GM18868 (cell line): ENCODE results near the gene TRIM31.
A peak's percentile ranks its signal among the peaks of the same experiment; 100 is the strongest.
"Not testable (repeated sequence)": the region's sequence is repeated elsewhere in the genome, so short reads cannot be mapped to it uniquely, and the experiment has no call there.

Source experiments
- ATAC-seq: cut with Tn5 transposase; IDR thresholded peaks from one replicate; pipeline ENCODE4 v1.9.1; 2021; ENCODE audit warnings: mild to moderate bottlenecking, moderate library complexity; ENCODE audit not compliant: unreplicated experiment

Gene TRIM31

DNA sequence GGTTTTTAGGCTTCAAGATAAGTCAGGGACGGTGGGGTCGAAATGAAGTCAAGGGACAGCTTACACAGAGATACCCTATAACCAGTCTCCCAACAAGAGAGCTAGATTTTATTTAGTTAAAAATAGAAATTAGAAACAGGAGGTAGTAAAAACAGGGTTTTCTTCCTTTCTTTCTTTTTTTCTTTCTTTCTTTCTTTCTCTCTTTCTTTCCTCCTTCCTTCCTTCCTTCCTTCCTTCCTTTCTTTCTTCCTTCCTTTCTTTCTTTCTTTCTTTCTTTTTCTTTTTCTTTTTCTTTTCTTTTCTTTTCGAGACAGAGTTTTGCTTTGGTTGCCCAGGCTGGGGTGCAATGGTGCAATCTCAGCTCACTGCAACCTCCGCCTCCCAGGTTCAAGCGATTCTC lies 5.8 kb upstream of the TRIM31 start:
- ATAC-seq = not testable (repeated sequence)

DNA sequence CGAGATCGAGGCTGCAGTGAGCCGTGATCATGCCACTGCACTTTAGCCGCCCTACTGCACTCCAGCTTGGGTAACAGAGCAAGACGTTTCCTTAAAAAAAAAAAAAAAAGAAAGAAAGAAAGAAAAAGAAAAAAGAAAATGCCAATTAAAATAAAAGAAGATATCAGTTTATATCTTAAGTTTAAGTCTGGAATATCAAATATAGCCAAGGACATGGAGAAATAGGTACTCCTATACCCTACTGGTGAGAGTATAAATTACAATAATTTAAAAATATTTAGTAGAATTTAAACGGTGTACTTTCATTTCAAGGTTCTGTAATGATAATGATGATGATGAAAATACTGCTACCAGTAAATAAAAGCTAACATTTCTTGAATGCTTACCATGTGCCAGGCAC lies 3.8 kb upstream of the TRIM31 start:
- ATAC-seq = no peak

DNA sequence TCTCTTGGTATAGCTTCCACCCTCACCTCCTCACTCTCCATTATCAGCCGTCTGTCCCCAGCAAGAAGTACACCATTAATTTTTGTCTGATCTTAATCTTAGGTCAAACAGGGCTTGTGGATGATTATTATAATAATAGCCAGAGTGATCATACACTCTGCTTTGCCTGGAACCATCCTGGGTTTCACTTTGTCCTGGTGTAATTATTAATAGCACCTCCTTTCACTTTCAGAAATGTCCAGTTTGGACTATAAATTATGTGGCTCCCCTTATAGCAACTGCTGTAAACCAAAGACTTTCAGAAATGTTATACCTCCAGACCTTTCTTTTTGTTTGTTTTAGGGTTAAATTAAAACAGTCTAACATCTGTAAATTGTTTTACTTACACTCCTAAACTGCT lies 951 bp upstream of the TRIM31 start:
- no peak for ATAC-seq

DNA sequence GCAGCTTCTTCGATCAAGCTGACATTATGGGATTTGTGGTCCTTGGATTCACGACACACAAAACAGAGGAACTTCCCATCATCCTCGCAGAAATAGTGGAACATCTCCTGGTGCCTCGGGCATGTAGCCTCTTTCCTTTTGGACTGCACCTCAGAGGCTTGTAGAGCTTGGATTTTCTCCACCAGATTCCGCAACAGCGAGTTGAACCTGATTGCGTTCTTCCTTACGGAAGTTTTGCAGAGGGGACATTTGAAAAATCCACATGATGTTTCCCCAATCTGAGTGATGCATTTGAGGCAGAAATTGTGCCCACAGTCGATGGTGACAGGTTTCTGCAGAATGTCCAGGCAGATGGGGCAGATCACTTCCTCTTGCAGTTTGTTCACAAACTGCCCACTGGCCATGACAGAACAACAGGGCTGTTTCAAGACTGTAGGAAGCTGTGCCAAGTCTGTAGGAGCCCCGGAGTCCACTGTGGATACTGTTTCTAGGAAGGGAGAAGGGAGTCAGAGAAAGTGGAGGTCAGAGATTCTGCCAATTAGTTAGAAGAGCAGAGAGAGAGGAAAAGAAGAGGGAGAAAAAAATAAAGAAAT lies 392 bp downstream of the TRIM31 start:
- no peak for ATAC-seq

DNA sequence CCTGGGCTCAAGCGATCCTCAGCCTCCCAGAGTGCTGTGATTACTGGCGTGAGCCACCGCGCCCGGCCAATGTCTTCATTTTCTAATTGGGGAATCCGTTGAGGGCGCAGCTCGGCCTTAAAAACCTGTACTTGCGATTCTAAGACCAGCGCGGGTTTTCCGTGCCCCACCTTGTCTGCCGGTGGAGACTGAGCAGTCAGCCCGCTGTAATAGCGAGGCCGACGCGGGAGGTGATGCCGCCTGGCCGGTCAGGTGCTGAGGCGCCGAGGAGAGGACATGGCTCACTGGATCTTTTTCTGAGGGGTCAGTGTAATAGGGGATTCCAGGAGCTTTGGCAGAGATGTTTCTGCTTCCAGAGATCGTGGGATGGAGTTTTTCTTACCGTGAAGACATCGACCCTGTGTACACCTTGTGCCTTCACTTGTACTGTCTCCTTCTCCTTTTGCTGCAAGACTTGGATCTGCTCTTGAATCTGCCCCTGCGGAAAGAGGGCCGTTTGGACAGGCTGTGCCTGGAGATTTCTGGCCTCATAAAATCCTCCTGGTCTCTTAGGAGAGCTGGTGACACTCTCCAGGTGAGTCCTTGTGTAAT lies 1.5 kb downstream of the TRIM31 start:
- ATAC-seq = no peak

DNA sequence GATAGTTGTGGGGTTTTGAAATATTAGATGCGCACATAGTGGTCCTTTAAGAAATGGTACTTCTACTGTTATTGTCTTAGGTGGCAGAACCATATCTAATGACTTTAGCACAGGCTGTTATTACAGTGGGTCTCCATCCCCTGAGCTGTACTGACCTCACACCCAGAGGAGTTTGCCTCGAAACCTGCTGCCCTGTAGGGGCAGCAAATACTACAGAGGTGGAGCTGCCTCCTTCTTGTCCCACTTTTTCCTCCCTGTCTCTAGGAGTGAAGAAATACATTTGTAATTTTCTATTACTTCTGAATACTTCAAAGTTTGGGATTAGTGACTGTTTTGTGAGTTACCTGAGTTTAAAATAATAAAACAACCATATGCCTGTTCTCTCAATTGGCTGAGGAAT lies 8.2 kb downstream of the TRIM31 start:
- no peak for ATAC-seq

DNA sequence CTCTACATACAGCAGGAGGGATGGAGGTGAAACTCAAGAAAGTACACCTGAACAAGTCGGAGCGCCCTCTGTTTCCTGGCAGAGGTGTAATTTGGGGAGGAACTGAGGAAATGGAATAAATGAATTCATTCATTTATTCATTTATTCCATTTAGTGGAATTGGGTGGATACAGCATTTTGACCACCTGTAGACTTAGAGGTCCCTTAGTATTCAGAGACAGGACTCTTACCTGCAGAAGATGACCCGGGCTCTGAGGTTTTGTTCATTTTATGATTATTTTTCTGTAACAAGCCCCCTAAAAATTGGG lies 9.1 kb downstream of the TRIM31 start:
- no peak for ATAC-seq

DNA sequence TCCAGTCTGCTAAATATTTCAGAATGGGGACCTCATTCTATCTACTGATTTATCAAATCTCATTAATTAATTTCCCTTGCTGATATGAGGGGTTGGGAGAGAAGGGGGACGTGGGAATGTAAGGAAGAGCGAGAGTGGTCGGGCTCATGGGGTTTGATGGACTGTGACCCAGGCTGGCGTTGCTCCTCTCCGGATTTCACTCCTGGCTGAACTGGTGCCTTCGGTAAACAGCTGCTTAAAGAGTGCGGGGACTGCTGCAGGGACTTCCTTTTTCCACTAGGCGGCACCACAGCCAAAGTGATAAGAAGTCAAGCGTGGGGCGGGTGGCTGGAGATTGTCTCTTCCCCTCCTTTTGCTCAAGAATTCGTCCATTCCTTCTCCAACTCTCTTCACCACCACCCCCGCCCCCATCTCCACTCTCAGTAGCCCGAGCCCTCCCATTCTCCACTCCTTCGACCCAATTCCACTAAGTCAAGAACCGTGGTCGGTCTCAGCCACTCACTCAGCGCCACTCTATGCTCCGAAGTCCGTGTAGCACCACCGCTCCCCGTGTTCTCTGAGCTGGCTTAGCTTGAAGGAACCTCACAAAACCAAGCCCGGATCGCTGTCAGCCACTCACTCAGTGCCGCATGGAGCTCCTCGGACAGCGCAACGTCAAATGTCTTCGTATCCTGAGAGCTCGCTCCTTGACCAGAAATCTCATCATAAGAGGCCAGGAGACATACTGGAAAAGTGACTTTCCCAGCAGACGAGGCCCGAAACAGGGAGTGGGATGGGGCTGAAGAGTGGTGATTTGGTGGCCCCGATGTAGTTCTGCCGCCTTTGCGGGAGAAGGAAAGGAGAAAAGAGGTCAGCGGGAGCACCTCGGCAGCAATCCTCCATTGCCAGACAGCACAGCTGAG lies 9.7 kb downstream of the TRIM31 start:
- ATAC-seq = peak; percentile 67

DNA sequence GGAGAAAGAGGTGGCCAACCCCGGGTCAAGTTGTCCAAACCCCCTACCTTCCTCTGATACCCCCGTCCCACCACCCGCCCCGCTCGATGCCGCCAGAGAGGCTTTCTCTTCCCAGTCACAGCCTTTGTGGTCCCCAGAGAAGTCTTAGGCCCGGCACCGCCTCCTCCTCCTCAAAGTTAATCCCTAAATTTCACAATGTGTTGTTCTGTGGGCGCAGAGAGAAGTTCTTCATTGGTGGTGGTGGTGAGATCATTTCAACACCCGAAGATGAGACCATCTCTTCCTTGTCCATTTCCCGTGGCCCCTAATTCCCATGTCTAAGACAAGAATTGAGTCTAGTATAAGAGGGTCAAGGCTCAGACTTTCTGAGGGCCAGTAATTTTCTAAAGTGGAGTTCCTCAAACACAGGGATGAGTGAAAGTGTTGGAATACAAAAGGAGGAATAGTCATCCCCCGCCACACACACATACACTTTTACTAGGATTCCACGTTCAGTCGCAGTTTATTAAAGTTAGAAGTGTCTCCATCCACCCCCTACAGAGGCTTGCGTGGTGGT lies 10.4 kb downstream of the TRIM31 start:
- no peak for ATAC-seq

DNA sequence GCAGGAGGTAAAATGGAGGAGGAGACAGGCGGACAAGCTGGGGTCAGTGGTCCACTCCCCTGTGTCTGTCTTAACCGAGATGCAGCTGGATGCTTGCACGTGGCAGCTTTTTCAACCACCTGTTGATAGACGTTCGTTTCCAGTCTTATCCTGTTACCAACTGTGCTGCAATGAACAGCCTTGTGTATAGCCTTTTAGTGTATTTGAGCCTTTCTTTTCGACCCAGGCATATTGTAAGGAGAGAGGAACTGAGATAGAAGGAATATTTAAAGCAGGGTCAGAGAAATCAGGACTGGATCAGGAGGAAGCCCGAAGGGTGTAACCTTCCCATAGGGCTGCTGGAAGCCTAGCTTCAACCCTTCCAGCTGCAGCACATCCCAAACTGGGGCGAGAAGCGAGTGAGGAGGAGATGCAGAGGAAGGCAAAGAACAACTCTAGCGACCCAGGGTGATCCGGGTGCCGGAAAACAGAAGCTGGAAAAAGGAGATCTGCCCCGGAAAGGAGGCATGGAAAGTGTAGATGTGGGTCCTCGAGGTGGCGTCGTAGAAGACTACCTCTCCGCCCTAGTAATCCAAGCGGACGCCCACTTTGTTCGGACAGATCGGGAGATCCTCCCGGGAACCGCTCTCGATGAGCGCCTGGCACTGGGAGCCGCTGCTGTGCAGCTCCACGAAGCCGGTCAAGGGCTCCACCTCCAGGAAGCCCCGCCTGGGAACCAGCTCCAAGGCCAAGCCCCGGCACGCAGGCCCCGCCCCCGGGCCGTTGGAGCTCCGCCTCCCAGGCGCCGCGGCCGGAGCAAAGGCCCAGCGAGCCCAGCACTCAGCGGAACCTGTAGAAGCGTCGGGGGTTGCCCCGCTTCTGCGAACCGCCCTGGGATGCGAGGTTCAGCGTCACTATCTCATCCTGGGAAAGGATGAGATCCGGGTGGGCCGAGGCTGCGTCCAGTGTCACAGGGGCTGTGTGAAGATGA lies 11.2 kb downstream of the TRIM31 start:
- peak; percentile 80 for ATAC-seq

DNA sequence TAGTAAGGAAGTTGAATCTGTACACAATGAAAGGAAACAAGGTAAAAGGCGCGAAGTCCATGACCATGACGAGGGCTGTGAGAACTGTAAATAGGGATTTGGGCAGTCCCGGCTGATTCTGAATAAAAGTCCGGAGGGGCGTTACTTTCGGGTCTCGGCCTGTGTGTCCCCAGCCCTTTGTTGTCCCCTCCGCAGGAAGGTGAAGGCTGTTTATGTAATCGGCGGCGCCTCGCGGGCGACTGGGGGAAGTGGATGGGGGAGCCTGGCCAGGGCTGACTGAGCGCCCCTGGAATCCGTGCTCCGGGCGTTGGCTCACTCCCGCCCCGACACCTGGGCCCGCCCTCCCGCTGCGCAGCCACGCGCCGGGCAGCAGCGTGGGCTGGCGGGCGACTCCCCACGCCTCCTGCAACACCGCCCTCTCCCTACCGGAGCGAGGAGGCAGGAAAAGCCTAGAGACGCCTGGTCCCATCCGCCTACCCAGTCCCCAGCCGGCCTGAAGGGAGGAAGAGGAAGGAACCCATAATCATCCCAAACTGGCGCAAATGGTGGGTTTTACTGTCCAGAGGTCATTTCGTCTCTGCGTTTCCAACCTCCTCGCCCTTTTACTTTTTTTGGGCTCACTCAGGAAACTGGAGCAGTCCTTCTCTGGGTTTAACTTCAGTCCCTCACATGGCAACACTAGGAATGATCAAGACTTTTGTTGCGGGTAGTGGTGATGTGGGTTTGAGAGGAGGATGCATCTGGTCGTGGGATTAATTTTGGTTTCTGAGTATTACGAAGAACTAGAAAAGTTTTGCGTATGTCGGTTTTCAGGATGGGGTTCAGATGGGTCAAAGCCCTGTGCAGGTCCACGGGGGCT lies 12.1 kb downstream of the TRIM31 start:
- ATAC-seq = no peak

DNA sequence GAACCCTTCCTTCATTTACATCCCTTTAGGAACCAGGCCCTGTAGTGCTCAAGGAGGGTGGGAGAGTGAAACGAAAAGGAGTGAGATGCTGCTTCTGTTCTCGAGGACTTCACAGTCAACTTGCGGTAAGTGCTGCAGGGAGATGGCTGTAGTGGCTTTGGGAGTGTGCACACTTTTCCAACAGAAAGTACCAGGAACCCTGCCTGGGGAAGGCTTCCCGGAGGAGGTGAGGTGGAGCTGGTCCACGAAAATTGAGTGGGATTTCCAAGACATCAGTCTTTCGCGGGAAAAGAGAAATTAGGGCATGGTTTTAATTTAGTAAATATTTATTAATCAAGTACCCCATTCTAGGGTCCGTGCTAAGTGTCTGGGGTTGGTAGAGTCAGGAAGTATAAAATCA lies 12.7 kb downstream of the TRIM31 start:
- ATAC-seq = no peak

DNA sequence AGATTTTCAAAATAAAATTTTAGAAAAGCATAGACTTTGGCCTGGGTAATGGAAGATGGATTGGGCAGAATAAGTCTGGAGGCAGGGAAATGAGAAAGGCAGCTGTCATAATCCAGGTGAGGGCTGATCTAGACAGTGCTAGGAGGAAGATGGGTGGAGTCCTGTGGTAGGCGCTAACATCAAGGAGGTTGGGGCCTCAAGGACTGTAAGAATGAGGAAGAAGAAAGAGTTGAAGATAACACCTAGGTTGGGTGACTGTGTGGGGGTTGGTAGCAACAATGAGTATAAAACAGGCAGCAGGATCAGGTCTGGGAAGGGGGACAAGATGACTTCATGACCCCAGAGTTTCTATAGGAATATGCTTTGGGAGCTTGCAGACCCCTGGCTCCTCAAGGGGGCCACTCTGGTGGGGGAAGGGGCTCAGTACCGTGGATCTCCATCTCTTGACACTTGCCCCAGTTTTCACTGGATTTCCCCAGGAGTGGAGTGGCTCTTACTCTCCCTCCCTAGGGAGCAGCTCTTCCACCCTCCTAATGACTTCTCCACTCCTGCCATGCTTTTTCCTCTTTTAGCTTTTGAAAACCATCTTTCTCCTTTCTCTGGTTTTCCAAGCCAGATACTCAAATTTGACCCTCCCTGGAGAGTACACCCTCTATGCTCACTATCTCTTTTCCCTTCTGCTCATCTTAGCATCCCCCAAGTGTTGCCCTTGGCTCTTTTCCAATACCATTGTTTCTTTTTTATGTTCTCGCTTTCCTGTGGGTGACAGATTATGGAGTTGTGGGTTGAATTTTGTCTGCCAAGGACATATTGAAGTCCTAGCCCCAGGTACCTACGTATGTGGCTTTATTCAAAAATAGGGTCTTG lies 14.8 kb downstream of the TRIM31 start:
- no peak for ATAC-seq

DNA sequence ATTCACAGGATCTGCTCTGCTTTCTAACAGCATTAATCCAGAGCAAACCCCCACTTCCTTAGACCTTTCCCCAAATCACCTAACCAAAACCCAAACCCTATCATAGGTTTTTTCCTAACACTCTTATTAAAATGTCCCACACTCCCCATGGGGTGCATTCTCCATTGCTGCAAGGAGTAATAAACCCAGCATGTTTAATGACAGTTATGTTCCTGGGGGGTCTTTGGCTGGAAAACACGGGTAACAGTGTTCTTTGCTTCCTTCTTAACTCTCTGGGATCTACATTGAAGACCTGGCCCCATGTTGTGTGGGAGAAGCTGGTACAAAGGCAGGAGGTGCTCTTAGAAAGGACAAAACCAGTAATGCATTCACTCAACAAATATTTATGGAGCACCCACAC lies 16.1 kb downstream of the TRIM31 start:
- ATAC-seq = no peak

DNA sequence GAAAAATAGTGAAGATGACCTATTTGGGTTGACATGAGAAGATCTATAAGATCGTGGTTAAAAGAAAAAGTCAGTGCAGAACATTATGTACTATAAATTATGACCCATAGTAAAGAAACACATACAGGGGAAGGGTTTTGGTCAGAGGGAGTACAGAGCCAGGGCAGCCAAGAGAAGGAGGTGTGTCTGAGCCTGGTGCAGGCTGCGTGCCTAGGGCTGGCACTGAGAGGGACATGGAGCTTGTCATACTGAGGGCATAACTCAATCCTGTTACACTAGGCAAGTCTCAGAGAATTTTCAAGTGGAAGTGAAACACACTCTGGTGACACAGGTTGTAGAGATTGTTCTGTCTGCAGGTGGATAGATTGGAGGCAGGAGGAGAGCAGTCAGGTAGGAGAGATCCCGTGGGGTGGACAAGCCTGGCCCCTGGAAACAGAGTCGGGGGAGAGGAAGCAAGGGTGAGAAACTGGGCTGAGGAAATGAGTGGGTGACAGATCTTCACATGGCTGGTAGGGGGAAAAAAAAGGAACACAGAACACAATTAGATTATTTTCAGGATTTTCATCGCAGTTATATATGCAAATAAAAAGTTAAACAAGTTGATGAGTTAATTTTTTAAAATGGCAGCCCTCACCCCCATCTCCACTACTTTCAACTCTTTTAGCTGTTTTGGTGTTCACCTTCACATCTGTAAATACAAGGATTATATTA lies 18.8 kb downstream of the TRIM31 start:
- no peak for ATAC-seq

DNA sequence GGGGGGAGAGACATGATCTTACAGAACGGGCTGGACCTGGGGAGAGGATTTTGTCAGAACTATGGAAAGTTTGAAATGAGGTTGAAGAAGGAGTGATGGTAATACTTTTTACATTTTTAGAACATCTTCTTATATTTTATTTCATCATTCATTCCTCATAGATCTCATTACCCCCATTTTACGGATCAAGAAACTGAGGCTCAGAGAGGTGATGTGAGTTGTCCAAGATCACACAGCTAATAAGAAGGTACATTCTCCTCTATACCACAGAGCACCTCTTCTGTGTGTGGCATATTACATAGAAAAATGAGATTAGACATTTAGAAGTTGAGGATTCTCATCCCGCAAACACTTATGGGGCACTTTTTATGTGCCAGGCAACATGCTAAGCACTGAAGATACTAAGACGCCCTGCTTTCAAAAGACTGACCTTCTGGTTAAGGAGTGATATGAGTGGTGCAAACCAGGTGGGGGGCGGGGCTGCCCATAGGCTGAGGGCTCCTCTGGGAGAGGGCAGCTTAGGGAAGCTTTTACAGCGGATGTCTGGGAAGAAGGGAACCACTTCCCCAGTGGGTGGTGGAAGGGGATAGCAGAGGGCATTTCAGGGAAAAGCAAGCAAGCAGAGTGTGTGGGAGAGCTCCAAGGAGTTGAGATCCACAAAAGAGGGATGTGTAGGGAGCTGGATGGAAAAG lies 19.9 kb downstream of the TRIM31 start:
- ATAC-seq = no peak

DNA sequence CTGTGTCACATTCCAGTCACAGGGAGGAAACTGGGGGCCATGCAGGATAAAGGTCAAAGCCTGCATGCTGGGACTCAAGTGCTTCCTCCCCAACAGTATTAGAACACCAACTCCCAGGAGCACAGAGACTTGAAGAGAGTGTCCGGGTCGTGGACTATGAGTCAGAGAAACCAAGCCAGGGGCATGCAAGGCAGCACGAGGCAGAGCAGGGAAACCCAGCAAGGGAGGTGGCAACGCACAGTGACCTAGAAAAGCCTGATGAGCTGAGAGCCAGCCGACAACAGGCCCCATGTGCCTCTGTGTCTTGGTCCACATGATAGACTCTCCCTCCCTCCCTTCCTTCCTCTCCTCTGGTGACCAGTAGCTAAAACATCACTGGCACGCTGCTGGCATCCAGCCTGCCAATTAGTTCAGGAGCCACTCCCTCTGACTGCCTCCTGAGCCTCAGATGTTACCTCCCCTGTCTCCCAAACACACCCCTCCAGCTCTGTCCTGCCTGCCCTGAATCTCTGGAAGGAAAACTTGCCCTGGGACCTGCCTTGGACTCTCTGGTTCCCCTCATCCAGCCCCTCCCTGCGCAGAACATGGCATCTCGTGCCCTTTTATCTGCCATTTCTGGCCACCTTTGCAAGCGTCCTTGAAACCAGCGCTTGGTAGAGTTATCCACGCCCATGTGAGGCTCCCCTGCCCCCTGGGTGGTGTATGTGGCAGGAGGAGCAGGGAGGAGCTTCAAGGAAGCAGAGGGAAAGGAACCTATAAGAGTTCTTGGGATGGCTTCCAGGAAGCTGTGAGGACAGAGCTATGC lies 21.1 kb downstream of the TRIM31 start:
- no peak for ATAC-seq
